ENCODE data around the gene FJX1.

The FJX1 gene

GRCh38 chr11:35635933-35636332 lies 17.7 kb downstream of the FJX1 start:
- no peak for TF ChIP-seq CTCF (IDR thresholded peaks at IDR 0.05)

DNA sequence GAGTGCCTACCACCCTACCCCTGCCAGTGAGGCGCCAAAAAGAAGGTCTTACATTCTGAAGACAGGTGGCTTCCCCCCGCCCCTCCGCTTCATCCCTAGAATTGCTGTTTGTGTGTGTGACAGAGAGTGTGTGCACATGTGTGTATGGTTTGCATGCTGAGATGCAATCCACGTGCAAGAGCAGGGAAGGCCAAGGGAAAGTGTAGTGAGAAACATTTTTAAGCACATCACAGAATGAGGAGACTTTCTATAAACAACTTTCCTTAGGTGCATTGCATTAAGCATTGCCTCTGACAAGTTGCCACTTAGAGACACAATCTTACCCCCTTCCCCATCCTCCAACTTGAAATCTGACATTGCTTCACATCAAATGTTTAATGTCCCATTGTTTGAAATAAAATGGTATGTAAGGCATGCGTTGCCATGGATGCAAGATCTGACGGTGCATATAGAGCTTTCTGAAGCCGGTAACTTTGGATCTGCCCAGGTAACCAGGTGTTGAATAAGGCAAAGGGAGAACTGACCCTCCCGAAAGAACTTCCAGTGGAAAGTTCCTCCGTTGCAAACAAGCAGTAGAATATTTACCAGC lies 21.4 kb downstream of the FJX1 start:
- no peak for TF ChIP-seq CTCF (IDR thresholded peaks at IDR 0.05)

DNA sequence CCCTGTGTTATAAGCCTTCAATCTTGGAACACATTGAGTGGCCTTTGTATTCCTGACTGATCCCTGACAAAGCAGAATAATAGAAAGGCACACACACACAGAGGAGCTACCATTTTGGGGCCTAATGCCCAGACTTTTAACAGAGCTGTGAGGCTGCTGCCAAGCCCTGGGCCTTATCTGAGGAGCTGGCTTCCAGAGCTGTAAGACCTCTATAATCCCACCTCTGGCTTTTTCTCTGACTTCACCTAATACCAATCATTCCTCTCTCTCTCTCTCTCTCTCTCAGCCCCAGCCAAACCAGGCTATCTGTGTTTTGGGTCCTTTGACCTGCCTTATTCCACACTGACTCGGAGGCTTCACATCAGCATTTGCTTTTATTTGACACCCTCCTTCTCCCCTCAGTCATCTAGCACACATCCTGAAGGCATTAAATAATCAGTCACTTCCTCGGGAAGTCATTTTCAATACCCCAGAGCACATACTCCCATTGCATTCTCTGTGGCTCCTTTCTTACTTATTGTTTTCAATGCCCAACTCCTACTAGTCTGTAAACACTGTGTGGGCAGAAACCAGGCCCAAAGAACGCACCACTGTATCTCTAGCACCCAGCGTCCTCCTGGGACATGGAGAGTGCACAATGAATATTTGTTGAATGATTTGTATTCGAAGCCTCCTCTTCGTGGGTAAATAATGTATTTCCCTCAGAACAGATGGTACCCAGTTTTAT lies 23.1 kb downstream of the FJX1 start:
- no peak for TF ChIP-seq CTCF (IDR thresholded peaks at IDR 0.05)

GRCh38 chr11:35641964-35642363 lies 23.7 kb downstream of the FJX1 start:
- no peak for TF ChIP-seq CTCF (IDR thresholded peaks at IDR 0.05)

DNA sequence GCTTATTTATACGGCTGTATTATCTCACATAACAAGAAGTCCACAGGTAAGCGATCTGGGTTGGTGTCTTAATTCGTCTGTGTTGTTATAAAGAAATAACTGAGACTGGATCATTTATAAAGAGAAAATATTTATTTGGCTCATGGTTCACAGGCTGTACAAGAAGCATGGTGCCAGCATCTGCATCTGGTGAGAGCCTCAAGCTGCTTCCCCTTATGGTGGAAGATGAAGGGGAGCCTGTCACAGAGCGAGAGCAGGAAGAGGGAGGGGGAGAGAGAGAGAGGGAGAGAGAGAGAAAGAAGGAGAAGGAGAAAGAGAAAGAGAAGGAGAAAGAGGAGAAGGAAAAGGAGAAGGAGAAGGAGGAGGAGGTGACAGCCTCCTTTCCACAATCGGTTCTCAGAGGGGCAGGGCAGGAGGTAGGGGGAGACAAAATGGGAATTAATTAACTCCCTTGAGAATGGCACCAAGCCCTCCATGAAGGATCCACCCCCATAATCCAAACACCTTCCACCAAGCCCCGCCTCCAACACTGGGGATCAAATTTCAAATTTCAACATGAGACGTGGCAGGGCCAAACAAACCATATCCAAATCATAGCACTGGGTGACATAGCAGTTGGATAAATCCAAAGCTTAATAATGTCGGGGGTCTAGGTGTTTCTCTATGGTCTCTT lies 29.3 kb downstream of the FJX1 start:
- TF ChIP-seq CTCF (IDR thresholded peaks at IDR 0.05), result no peak

DNA sequence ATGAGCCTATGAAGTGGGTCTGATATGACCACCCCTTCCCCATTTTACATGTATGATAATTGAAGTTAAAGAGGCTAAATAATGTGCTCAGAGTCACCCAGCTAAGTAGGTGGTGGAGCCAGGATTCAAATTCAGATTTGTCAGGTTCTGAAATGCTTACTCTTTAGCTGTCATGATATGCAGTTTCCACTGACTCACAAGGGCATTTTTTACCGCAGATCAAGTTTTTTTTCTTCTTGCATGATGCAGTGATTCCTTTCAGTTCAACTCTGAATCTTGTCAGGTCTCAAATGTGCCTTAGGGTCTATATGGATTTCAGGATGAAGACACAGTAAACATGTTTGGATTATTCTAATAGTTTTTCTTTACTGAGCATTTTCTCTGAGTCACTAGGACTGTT lies 31.7 kb downstream of the FJX1 start:
- TF ChIP-seq CTCF (IDR thresholded peaks at IDR 0.05), result no peak

DNA sequence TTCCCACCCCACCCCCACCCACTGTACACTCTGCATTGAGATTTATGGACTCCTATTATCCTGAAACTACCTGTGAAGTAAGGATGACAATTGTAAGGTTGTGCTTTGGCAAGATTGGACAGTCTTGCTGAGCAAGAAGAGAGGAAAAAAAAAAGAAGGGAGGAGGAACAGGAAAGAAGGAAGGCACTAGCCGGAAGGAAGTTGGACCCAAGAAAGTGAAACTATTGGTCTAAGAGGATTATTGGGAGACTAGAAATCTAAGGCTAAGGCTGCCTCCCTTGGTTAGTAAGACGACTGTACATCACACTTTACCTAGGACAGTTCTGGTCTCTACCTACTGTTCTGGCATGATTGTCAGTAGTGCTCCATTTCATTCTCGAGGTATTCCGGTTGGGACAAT lies 32.2 kb downstream of the FJX1 start:
- no peak for TF ChIP-seq CTCF (IDR thresholded peaks at IDR 0.05)

Measured in LNCAP (cell line).